ENCODE results near the gene THBS2. TPM values are rescaled to one million over a fixed set of nuclear protein-coding genes. Genes with fewer than 3 reads are reported as not detected.
"Not testable (repeated sequence)": the region's sequence is repeated elsewhere in the genome, so short reads cannot be mapped to it uniquely, and the experiment has no call there.

Gene THBS2
- 0.18 and 0.28 TPM in 2 replicates for total RNA-seq (2014; rRNA removed; shearing (Covaris generic))

DNA sequence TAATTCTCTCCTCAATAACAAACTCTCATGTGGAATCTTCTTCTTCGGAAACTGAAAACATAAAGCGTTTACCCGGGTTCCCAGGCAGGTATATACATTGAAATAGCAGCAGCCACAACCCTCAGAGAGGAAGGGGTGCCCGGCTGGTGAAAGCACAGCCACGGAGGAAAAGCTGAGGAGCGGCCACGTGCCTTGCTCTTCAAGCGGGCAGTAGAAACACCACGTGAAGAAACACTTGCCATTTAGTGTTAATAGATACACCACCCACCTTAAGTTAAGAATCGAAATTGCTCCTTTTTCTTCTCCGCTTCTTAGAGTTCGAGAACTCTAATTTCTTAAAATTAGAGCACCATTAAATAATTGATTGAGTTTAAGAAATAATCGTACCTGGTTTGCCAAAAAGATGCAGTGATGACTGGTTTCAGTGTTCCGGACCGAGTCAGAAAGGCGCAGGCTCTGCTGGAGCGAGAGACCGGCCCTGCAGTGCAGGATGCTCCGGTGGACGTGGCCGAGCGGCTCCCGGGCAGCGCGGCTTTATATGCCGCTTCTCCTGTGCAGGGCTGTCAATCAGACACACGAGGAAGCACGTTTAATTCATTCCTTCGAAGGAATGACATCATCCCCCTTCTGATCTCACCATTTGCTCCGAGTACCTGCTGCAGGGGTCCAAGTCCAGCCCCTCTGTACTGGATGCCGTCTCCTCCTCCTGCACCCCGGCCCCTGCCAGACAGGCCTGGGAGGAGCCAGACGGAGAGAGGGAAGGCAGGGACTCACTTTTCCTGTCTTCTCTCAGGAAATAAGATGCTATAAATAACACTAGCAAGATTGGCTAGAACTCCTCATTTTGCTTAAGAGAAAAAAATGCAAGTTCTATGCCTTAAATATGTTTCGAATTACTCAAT, at the start of gene THBS2:
TSS of gene THBS2 (minus strand) at position 510 of the 902 bp plus-strand sequence. CDS start 3,062 bp downstream, outside the sequence.
- Histone ChIP-seq H3K9me3 (replicated peaks) (no peaks in the 10 kb centered on the region), H3K27me3 (no peaks in the 10 kb centered on the region), H3K27ac (no peak within 1 kb of the TSS), H3K4me1 (no peaks in the 10 kb centered on the region), H3K36me3 (no peaks in the 10 kb centered on the region), H3K4me3 (no peak within 1 kb of the TSS)
- no peak for DNase-seq

DNA sequence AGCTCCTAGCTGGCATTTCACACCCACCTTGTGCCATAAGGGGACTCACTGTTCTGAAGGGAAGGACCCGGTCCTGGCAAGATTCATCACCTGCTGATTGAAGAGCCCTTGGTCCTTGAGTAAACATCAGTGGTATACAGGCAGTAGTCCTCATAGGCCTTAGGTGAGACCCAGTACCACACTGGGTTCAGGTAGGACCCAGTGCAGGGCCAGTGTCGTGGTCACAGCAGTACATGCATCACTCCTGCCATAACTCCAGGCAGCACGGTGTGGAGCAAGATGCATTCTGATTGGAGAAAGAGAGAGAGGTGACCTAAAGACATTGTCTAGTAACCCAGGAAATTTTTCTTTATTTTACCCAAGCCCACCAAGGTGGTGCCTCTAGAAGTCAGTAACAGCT, 49.1 kb upstream of the THBS2 start:
- Histone ChIP-seq H3K27me3 (no peaks in the 10 kb centered on the region), H3K36me3 (no peaks in the 10 kb centered on the region), H3K4me3 (no peak overlapping the region), H3K4me1 (no peaks in the 10 kb centered on the region), H3K27ac (no peak overlapping the region), H3K9me3 (replicated peaks) (no peaks in the 10 kb centered on the region)
- no peak for DNase-seq

- no peaks in the 10 kb centered on the region for H3K36me3 ChIP-seq
- no peak for DNase-seq
- H3K27ac ChIP-seq: no peak overlapping the region
- H3K9me3 ChIP-seq (replicated peaks): no peaks in the 10 kb centered on the region
- H3K4me3 ChIP-seq: no peak overlapping the region
- H3K4me1 ChIP-seq: no peaks in the 10 kb centered on the region
- no peaks in the 10 kb centered on the region for H3K27me3 ChIP-seq
These were observed 48.6 kb upstream of the THBS2 start for GRCh38 chr6:169302255-169302654.

DNA sequence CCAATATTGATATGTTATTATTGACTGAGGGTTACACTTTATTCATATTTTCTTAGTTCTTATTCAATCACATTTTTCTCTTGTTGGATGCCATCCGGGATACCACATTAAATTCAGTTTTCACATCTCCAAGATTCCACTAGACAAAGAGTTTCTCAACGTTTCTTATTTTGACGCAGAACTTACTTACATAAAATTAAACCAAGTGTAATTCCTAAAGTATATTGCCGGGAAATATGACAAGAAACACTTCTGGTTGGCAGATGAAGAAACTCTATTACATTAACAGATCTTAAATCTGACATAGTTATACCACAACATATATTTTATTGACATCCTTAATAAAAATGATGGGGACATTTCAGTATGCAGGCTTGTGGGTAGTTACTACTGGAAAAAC, 47.3 kb upstream of the THBS2 start:
- H3K36me3 ChIP-seq: no peaks in the 10 kb centered on the region
- H3K27me3 ChIP-seq: no peaks in the 10 kb centered on the region
- no peak overlapping the region for H3K27ac ChIP-seq
- no peak for DNase-seq
- H3K4me1 ChIP-seq: no peaks in the 10 kb centered on the region
- H3K4me3 ChIP-seq: no peak overlapping the region
- no peaks in the 10 kb centered on the region for H3K9me3 ChIP-seq (replicated peaks)

GRCh38 chr6:169298626-169299025, 45.0 kb upstream of the THBS2 start:
- not testable (repeated sequence) for H3K9me3 ChIP-seq (replicated peaks); H3K27ac ChIP-seq; H3K4me3 ChIP-seq; H3K27me3 ChIP-seq; DNase-seq; H3K4me1 ChIP-seq; H3K36me3 ChIP-seq

- H3K27me3 ChIP-seq: no peaks in the 10 kb centered on the region
- no peaks in the 10 kb centered on the region for H3K36me3 ChIP-seq
- H3K4me3 ChIP-seq: no peak overlapping the region
- no peak overlapping the region for H3K27ac ChIP-seq
- H3K9me3 ChIP-seq (replicated peaks): no peaks in the 10 kb centered on the region
- DNase-seq: no peak
- peaks cover 8% of the 10 kb centered on the region; the same call in 1 of the 2 replicates for H3K4me1 ChIP-seq
These were observed 43.0 kb upstream of the THBS2 start for GRCh38 chr6:169296622-169297021.

- H3K27me3 ChIP-seq: no peaks in the 10 kb centered on the region
- no peak overlapping the region for H3K27ac ChIP-seq
- H3K4me3 ChIP-seq: no peak overlapping the region
- H3K36me3 ChIP-seq: no peaks in the 10 kb centered on the region
- DNase-seq: no peak
- H3K9me3 ChIP-seq (replicated peaks): no peaks in the 10 kb centered on the region
- H3K4me1 ChIP-seq: peaks cover 11% of the 10 kb centered on the region; the same call in 1 of the 2 replicates
These were observed 42.5 kb upstream of the THBS2 start for GRCh38 chr6:169296170-169296569.

DNA sequence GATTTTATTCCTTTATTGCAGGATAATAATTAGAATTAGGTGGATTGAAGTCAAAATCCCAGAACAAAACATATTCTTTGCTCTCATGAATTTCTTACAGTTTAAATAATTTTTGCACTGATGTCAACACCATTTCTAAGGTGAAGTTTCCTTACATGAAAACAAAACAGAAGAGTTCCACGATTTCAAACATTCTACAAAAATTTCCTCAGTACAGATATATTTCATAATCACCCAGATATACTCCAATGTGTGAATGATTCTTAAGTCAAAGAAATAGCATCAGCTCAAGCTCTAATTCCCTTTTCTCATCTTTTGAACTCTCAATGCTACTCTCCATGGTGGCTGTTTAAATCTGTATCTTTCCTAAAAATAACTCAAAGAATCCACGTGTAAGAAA, 39.5 kb upstream of the THBS2 start:
- H3K9me3 ChIP-seq (replicated peaks): no peaks in the 10 kb centered on the region
- H3K36me3 ChIP-seq: no peaks in the 10 kb centered on the region
- peaks cover 19% of the 10 kb centered on the region for H3K4me1 ChIP-seq

GRCh38 chr6:169292338-169293124, 38.9 kb upstream of the THBS2 start:
- Histone ChIP-seq H3K4me3 (no peak overlapping the region), H3K27ac (no peak overlapping the region), H3K27me3 (no peaks in the 10 kb centered on the region), H3K36me3 (no peaks in the 10 kb centered on the region), H3K4me1 (peaks cover 19% of the 10 kb centered on the region), H3K9me3 (replicated peaks) (no peaks in the 10 kb centered on the region)
- peak in 1 of 2 experiments; percentile 22 for DNase-seq

More for the DNA sequence above, 39.5 kb upstream of the THBS2 start:
- Histone ChIP-seq H3K27ac (no peak overlapping the region), H3K4me3 (no peak overlapping the region), H3K27me3 (no peaks in the 10 kb centered on the region)
- no peak for DNase-seq

DNA sequence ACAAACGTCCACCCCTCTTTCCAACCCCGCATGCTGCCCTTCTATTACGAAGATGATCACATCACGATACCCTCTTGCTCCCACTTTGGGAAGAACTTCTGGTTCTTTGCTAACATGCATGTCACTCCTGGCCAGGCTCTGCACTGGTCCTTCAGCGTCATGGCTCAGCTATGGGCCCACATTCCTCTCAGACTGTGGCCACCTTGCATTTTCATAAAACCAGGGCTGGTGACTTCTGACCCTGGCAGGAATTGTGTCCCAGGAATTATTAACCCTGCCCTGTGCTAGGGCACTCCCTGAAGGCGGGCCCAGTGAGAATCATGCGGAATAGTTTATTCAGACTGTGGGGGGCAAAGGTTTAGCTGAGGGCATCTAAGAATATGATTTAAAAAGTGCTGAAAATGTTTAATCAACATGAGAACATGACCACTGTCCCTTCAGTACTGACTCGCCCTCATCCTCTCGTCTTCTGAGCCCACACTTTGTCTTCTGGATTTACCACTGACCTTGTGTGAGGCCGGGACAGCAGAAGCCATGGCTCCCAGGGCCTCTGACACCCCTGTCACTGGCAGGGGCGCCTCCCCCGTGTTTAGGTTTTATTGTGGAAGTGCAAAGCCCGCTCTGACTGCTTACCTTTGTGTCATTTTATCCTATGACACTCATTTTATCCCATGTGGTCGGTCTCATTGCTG, 38.1 kb upstream of the THBS2 start:
- Histone ChIP-seq H3K9me3 (replicated peaks) (no peaks in the 10 kb centered on the region), H3K4me1 (peaks cover 19% of the 10 kb centered on the region), H3K4me3 (no peak overlapping the region), H3K27ac (no peak overlapping the region), H3K36me3 (no peaks in the 10 kb centered on the region), H3K27me3 (peaks cover 2% of the 10 kb centered on the region; the same call in 1 of the 2 replicates)
- DNase-seq: no peak

GRCh38 chr6:169291148-169291547, 37.5 kb upstream of the THBS2 start:
- Histone ChIP-seq H3K4me3 (no peak overlapping the region), H3K9me3 (replicated peaks) (no peaks in the 10 kb centered on the region), H3K27me3 (peaks cover 5% of the 10 kb centered on the region; the same call in 1 of the 2 replicates), H3K27ac (no peak overlapping the region), H3K4me1 (peaks cover 19% of the 10 kb centered on the region), H3K36me3 (no peaks in the 10 kb centered on the region)
- peak in 1 of 2 experiments; percentile 34 for DNase-seq

- Histone ChIP-seq H3K36me3 (no peaks in the 10 kb centered on the region), H3K4me3 (no peak overlapping the region), H3K27ac (no peak overlapping the region), H3K9me3 (replicated peaks) (no peaks in the 10 kb centered on the region), H3K27me3 (peaks cover 5% of the 10 kb centered on the region; the same call in 1 of the 2 replicates), H3K4me1 (peaks cover 19% of the 10 kb centered on the region)
- peak; percentile 31 to 52 for DNase-seq
These were observed 36.1 kb upstream of the THBS2 start for GRCh38 chr6:169289619-169290339.

DNA sequence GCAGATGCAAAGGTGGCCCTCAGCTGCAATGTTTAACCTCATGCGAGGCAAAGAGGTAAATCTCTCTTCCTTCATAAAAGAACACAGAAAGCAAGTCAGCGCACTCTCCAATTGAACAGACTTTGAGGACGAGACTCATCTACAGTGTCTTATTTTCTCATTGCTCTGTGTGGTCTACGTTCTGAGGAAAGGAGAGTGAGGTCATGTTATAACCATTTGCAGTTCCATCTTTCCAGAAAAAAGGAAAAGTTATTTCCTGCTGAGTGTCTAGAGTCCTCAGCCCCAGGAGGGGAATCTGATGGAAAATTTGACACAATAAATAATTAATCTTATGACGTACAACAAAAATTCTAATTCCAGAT, 35.6 kb upstream of the THBS2 start:
- Histone ChIP-seq H3K27ac (no peak overlapping the region), H3K4me1 (peaks cover 19% of the 10 kb centered on the region), H3K27me3 (peaks cover 5% of the 10 kb centered on the region; the same call in 1 of the 2 replicates), H3K4me3 (no peak overlapping the region), H3K9me3 (replicated peaks) (no peaks in the 10 kb centered on the region), H3K36me3 (no peaks in the 10 kb centered on the region)
- DNase-seq: no peak

- Histone ChIP-seq H3K27ac (no peak overlapping the region), H3K4me3 (no peak overlapping the region), H3K27me3 (peaks cover 5% of the 10 kb centered on the region; the same call in 1 of the 2 replicates), H3K4me1 (peaks cover 19% of the 10 kb centered on the region), H3K9me3 (replicated peaks) (no peaks in the 10 kb centered on the region; the same call in 1 of the 2 replicates), H3K36me3 (no peaks in the 10 kb centered on the region)
- DNase-seq: no peak
These were observed 34.9 kb upstream of the THBS2 start for GRCh38 chr6:169288591-169288990.
